ENCODE results near the gene LRRC36.
A peak's percentile ranks its signal among the peaks of the same experiment; 100 is the strongest.
"Not testable (repeated sequence)": the region's sequence is repeated elsewhere in the genome, so short reads cannot be mapped to it uniquely, and the experiment has no call there.

Gene LRRC36

DNA sequence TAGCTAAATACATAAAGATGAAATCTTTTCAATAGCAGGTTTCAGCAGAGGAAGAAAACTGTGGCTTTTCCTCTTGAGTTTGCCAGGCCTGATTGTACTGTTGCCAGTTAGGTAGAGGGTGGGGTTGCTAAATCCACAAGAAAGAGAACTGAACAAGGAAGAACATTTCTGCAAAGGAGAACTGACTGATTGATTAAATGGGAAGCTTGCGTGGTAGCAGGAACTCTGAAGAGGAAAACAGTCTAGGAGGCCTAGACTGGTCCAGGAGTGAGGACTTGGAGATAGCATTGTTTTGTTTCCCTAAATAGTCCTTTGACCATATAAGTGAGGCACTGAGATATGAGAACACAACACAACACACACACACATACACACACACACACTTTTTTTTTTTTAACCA lies 18.8 kb downstream of the LRRC36 start:
- DNase-seq, result no peak

DNA sequence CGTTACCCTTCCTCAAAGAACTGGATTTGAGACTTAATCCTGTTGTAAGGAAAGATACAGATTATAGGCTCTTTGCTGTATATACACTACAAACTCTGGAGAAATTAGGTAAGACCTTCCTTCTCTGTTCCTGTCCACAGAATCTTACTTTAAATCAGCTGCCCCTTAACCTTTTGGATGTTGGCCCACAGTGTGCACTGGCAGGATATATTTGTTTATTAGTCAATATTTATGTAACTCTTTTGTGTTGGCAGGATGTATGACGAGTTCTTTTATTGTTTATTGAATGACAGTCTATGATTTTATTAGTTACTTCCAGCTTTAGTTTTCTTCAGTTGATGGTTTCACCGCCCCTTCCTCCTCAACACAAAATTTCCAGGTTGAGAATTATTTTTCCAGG lies 19.7 kb downstream of the LRRC36 start:
- no peak for DNase-seq

DNA sequence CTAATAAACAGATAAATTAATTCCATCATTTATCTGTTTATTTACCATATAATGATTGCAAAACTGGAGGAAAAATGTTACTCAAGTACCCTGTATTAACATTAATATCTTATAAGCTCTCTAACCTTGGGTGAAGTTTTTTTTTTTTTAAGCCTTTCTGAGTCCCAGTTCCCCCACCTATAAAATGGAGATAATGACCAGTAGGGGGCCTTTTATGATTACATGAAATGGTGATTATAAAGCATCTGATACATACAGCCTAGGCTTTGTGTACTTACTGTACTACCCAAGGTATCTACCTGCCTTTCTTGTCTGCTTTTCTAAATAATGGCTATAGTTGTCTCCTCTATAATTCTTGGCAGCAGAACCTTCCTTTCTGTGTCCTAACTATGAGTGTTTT lies 22.6 kb downstream of the LRRC36 start:
- DNase-seq, result peak; percentile 7

DNA sequence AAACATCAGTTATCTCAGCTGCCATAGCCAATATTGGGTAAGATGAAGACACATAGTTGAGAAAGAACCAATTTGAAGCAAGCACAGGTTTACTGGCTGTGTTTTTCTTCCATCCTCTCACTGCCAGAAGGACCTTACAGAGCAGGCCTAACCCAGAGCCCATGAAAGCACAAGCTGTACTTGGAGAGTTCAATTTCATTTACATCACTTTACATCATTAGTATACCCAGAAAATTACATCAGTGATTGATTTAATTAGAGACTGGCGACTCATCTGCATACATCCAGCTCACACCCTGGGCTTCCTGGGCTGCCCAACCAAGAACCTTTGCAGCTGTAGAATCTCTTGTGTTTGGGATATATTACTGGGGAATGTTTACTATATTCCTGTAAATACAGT lies 23.7 kb downstream of the LRRC36 start:
- DNase-seq, result no peak

DNA sequence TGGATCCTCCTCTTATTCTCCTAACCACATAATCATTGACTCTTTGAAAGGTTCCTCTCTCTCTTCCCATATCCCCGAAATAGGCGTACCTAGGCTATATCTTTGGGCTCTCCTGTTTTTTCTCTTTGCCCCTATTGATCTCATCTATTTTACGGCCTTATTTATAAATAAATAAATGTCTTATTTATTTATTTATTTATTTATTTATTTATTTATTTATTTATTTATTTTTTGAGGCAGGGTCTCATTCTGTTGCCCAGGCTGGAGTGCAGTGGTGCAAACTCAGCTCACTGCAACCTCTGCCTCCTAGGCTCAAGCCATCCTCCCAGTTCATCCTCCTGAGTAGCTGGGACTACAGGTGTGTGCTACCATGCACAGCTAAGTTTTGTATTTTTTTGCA lies 25.8 kb downstream of the LRRC36 start:
- not testable (repeated sequence) for DNase-seq

DNA sequence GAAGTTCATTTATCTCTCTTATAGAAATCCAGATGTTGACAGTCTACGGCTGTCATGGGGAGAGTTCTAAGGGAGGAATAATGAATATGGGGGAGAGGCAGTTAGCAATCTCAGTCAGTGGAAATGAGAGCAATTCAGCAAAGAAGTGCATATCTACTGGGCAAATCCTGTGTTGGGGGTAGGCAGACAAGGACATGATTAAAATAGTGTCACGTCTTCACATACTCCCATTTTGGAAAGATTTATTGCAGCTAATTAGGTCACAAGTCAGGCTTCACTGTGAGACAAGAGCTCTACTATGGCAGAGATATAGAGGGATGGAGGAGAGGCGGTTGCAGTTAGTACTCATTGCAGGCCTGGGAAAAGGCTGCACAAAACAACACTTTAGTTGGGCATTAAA lies 29.8 kb downstream of the LRRC36 start:
- DNase-seq, result no peak

DNA sequence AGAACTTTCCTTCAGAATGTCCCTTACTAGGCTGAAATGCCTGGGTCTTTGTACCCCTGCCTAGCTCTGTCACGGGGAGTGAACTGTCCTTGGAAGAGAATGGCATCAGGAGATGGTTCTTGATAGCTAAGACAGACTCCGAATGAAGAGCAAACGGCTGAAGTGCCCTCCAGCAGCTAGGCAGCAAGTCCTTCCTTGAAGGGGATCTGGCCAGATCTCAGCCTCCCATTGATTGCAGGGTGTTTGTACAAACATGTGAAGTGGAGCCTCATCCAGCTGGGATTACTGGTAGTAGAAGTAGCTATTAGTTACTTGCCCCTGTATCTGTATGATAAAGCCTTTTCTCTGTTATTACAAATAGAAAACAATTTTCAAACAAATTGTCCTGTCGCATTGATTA lies 30.9 kb downstream of the LRRC36 start:
- DNase-seq, result no peak

DNA sequence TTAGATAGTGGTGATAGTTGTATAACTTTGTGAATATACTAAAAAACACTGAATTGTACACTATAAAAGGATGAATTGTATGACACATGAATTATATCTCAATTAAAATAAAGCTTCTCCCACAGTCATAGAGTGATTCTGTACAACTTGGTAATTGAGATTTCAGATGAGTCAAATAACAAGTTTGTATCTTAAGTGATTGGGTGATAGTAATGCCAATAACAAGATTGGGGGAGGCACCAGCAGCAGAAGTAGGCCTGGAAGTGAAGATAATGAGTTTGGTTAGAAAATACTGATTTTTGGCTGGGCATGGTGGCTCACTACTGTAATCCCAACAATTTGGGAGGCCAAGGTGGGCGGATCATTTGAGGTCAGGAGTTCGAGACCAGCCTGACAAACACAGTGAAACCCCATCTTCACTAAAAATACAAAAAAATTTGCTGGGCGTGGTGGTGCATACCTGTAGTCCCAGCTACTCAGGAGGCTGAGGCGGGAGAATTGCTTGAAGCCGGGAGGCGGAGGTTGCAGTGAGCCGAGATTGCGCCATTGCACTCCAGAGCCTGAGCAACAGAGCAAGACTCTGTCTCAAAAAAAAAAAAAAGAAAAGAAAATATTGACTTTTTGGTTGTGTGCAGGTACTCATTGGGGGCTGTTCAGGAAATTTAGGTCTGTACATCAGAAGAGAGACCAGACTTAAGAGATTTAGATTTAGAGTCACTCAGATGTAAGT lies 33.1 kb downstream of the LRRC36 start:
- not testable (repeated sequence) for DNase-seq

DNA sequence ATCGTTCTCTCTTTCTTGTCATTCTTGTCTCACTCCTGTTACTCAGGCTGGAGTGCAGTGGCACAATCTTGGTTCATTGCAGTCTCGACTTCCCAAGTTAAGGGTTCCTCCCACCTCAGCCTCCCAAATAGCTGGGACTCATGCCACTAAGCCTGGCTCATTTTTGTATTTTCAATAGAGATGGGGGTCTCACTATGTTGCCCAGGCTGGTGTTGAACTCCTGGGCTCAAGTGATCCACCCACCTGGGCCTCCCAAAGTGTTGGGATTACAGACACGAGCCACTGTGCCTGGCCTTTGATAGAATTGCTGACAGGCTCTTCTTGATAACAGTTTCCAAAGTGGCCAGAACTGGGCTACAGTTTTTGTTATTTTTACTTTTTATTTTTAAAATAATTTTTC lies 34.4 kb downstream of the LRRC36 start:
- DNase-seq, result no peak

DNA sequence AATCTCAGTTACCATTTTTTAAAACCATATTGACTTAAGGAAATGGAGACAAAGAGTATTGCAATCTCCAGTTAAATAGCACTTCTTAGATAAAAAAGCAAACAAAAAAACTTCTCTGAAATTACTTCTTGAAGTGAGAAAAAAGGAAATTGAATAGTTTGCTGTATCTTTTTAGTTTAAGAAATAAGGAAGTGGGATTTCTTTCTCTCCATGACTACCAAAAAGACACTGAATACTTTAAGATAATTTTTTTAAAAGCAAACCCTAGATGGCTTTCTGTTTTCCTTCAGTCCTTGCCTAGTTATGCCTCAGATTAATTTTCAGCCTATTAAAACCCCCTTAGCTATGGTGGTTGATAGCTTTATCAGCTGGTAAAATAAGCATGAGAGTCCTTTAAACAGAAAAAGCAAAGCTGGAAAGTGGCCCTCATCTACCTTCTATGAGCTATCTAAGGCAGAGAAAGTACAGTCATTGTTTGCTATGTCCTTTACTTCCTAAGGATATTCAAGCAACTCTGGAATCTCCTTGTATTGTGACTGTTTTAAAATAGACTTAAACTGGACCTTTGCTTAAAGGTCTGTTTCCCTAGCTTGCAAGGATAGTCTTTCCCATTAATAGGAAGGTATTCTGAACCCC lies 38.1 kb downstream of the LRRC36 start:
- DNase-seq, result no peak

DNA sequence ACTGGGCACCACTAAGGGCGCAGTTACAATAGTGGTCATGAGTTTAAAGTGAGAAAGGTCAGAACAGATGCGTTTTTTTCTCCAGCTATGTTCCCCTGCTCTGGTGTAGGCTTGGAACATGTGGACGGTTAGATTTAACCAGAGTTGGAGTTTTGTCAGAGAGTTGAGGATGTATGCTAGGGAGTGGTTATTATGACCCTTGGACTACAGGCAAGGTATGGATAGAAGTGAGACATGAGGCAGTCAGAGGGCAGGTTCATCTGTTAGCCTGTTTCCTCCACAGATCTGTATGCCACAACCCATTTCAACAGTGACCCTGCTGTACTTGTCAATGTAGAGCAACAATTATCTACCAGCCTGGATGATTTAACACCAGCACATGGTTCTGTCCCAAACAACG lies 44.0 kb downstream of the LRRC36 start:
- DNase-seq, result no peak

DNA sequence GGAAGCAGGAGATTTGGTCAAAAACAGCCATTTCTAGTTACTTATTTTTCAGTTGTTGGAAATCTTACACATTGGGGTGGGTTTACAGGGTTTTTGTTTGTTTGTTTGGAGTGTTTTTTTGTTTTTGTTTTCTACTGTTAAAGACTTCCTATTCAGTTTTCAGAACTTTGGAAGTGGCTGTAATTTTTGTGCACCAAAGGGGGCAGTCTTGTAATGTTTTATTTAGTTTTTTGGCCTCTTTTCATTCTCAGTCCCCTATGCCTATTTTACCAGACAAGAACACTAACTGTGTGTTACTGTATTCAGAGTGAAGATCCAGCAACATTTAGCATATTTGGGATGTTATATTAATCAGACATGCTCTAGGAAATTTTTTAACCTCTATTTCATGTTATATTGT lies 46.0 kb downstream of the LRRC36 start:
- DNase-seq, result no peak

DNA sequence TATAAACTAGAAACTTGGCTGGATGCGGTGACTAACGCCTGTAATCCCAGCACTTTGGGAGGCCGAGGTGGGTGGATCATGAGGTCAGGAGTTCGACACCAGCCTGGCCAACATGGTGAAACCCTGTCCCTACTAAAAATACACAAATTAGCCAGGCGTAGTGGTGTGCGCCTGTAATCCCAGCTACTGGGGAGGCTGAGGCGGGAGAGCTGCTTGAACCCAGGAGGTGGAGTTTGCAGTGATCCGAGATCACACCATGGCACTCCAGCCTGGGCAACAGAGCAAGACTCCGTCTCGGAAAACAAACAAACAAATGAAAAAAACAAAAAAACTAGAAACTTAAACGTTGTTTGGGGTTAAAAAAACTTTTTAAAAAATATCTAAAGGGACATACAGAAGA lies 49.4 kb downstream of the LRRC36 start:
- not testable (repeated sequence) for DNase-seq

DNA sequence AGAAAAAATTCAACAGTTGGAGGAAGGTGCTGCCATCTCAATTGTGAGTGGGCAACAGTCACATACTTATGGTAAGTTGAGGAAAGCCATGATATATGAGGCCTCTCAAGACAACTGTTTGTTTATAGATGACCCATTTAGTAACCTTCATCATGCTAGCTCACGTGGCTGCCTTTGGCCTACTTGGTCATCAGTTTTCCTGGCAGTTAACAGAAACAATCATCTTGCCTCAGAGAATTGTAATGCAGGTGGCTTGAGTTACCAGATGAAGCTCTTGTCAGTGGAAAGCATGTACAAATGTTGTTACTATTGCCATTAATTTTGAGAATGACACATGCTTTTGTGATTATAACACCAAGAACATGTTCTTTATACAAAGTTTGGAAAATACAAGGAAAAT lies 52.0 kb downstream of the LRRC36 start:
- no peak for DNase-seq

DNA sequence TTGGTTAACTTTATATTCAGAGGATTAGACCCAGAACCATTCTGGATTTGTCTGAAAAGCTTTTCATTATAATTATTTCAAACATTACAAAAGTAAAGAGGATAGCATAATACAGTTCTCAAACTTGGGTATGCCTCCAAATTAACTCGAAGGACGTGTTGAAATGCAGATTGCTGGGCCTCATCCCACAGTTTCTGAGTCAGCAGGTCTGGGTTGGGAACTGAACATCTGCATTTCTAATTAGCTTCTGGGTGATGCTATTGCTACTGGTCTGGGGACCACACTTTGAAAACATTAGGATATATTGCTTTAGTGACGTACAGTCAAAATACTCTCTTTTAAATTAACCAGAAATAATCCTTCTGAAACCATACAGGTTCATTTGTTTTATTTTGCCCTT lies 56.7 kb downstream of the LRRC36 start:
- no peak for DNase-seq

DNA sequence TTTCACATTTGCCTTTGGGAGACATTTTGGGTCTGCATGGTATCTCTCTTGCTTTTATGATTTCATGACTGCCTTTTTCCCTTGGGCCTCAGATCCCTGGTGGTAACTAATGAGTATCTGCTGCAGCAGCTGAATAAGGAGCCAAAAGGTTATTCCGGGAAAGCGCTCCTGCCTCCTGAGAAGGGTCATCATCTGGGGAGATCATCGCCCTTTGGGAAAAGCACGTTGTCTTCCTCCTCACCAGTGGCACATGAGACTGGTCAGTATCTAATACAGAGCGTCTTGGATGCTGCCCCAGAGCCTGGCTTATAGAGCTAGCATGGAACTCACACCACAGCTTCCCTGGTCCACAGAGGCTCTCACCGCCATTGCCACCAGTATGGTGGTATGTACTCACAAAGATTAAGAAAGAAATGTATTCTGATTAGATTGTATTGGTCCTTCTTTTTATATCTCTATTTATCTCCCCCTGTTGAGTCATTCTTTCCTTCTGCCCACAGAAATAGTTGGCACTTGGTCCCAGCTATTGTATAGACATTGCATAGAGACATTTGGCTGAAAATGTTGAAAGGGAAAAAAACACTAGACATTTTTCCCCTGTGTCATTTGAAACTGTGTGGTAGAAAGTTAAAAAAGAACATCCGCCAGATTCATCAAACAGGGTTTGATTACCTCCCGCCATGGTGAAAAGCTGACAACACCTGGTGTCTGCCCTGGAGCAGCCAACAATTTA lies 58.3 kb downstream of the LRRC36 start:
- DNase-seq, result no peak

DNA sequence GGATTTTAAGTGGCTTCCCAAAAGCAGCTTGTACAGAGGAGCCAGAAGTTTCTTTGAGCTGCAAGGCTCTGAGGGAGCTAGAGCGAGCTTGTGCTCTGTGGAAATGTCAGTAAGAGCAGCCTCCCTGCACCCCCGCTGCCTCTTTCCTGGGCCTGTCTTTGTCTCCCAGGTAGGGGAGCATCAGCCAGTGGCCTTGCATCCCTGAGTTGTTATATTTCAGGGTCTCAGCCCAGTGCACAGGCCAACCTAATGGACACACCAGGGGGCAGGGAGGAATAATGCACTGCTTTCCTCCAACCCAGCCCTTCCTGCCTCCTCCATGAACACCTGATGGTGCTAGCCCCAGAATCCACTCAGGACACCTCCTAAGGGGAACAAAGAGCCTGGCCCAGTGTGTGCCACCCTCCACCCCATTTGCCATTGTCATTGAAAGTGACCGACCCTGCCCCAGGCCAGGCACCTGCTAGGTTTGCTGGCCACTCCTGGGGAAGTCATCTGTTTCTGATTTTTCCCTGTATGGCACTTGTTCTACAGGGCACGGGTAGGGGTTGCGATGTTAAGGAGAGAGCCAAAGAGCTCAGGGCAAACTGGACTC lies 60.3 kb downstream of the LRRC36 start:
- DNase-seq, result no peak

DNA sequence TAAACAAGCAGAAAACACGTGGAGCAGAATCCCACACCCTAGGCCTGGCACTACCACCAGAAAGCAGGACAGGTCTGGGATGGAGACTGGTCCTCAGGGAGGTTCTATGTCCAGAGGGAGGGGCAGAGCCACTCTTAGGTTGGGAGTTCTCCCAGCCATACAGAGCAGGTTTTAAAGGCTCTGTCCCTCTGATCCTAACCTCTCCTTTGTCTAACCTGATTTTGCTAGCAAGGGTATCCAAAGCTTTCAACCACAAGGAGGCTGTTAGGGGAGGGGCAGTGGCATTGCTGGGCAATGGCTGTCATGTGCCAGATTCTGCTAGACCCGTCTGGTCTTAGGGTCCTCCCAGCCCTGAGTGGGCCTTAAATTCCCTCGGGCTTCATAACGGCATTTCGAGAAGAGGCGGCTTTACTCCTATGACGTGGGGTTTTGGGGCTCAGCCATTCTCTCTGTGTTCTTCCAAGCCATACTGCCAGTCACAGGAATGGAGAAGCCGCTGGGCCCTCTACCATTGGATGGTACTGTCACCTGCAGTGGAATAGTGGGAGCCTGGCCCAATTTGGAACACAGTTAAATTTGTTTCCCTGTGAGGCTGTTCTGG lies 61.0 kb downstream of the LRRC36 start:
- no peak for DNase-seq

DNA sequence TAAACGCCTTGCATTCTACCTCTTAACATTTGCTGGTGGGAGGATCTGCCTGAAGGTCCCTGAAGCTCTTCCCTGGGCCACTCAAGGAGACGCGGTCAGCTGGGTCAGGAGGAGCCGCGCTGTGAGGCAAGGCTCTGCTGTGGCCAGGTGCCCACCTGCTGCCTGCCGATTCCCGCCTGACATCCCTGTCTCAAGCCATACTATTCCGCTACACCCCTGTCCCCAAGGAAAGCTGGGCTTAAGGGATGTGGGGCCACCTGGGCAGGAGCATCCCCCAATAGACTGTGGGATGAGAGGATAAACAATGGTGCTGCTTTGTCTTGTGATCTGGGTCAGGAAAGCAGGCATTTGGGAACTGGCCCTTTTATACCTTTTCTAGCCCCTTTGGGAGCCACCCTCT lies 61.6 kb downstream of the LRRC36 start:
- no peak for DNase-seq

DNA sequence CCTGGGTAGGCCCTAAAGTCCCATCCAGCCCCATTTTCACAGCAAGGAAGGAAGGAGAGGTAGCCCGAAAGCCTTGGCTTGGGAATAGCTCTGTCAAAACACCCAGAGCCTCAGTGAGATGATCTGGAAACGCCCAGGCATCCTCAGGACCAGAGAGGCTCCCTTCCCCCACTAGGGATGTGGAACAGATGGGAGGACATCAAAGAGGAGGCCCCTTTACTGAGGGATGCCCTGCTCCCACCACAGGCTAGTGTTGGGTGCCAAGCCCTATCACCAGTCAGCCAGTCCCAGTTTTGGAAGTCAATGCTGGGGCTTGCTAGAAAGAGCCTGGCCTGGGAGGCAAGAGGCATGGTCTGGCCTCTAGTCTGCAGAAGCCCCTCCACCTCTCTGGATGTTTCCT lies 62.0 kb downstream of the LRRC36 start:
- no peak for DNase-seq

DNA sequence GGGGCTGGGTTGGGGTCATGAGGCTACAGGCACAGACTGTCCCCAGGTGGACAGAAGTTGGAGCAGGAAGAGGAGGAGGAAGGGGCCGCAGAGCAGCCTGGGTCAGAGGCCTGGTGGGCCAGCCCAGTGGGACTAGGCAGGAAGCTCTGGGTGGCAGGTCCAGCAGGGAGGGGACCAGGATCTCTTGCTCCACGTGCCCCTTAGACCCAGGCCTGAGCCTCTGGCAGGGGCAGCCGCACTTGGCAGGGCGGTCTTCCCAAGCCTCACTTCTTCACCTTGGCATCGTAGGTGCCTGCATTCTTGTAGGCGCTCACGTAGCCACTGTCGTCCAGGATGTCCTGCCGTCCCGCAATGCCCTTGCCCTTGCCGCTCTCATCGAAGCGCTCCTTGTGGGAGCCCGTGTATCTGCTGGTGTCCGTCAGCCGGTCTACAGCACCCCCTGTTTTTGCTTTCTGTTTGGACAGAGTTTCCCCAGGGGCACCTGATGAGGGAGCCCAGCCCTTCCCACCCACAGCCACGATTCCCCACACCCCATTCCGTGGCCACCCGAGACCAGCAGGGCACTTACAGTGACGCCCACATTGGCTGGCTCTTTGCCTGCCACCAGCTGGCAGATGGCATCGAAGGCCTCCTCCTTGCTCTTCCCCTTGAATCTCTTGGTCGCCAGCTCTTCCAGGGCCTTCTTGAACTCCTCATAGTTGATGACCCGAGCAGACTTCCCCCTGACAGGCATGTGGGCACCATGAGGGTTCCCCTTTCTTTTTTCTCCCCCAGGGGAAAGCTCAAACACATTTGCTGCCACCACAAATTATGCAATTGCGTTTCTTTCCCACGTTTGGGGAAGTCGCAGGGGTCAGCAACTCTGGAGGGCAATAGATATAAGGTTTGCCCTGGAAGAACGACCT lies 63.5 kb downstream of the LRRC36 start:
- DNase-seq, result no peak

DNA sequence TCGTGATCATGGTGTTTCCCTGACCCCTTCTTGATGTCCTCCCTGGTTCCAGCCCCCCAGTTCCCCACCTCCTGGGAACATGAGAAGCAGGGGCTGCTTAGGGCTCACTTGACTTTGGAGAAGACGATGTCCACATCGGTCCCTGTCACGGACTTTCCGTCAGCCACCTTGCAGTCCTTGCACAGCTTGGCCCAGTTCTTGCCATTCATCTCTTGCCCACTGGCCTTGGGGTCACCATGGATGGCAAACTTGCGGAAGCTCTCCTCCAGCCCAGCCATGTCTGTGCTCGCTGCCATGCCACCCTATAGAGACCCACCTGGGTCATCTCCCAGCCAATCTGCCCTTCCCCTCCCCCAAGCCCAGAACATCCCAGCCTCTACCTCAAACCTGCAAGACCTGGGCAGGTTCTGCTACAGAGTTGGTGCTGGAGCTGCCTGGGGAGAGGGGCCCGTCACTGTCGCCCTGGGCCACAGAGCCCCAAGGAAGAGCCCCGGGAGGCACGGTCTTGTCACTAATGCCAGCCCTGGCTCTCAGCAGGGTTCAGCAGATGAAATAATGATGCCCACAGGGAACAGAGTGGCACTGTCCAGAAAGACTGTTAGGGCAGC lies 64.3 kb downstream of the LRRC36 start:
- DNase-seq, result no peak

Measured in NCI-H524 treated with DMSO at 0.1 percent for 48 hours (cell line).